Stromal cell of bone marrow (primary cell): ENCODE measurements around the gene GOSR2.
"Not testable (repeated sequence)": the region's sequence is repeated elsewhere in the genome, so short reads cannot be mapped to it uniquely, and the experiment has no call there.

Experiments used
- DNase-seq: peaks from one replicate; pipeline ENCODE4 v3.0.0-alpha.2; 2012; ENCODE audit warnings: low read depth

The GOSR2 gene

GRCh38 chr17:46894024-46894423 lies 28.9 kb upstream of the GOSR2 start:
- DNase-seq = no peak

DNA sequence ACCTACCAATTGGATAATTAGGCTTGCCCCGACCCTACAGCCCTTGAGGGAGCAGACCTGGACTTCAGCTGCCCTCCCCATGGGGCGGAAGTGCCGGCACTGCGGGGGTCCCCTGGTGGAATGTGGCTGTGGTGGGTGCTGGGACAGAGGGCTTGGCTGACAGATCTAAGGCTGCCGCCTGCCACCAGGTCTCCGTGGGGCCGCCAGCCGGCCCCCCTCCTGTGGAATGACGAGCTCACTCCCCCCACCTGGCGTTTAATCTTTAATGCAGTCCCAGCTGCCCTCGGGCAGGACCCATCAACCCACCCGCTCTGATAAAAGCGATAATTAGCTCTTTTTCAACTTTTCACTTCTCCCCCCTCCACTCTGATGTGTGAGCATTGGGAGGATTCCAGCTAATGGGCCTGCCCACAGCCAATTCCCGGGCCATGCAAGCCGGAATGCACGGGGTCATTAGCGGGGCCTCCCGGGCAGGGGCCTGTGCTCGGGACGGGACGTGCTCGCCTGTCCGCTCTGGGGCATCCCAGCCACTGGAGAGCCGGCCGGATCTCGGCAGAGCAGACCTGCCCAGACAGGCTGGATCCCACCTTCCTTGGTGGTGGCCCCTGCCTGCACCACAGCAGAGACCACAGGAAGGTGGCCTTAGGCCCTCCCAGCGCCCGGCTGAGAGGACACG lies 28.3 kb upstream of the GOSR2 start:
- no peak for DNase-seq

DNA sequence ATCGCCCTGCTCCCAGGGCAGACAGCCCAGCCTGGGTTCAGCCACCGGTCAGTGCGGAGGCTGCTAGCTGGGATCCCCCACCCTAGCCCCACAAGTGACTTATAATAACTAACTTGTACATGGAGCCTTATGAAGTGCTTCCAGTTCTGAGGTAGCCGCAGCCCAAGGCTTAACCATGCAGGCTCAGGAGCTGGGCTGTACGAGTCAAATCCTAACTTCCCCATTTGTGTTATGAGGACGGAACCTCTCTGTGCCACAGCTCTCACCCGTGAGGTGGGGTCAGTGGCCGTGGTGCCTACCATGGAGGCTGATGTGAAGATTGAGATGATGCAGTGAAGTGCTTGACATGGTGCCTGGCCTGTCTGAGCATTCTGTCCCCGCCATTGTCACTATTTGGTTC lies 27.8 kb upstream of the GOSR2 start:
- no peak for DNase-seq

DNA sequence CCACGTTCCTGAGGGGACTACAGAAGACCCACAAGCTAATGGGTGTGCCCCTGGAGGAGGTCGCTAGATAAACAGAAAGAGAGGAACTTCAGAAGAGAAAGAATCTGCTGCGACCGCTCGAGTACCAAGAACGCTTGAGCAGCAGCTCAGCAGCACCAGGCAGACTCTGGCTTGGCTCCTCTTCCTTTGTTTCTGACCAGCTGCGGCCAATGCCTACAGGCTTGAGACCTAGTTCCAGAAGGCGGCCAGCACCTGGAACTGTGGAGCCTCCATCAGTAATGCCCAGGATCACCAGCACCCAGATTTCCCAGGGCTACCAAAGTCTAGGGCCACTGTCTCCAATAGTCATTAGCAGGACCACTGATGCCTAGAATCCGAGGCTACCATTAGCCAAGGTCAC lies 26.0 kb upstream of the GOSR2 start:
- no peak for DNase-seq

GRCh38 chr17:46898364-46898763 lies 24.6 kb upstream of the GOSR2 start:
- no peak for DNase-seq

GRCh38 chr17:46898860-46899259 lies 24.1 kb upstream of the GOSR2 start:
- no peak for DNase-seq

- no peak for DNase-seq
Observed at GRCh38 chr17:46901291-46901690, 21.7 kb upstream of the GOSR2 start.

DNA sequence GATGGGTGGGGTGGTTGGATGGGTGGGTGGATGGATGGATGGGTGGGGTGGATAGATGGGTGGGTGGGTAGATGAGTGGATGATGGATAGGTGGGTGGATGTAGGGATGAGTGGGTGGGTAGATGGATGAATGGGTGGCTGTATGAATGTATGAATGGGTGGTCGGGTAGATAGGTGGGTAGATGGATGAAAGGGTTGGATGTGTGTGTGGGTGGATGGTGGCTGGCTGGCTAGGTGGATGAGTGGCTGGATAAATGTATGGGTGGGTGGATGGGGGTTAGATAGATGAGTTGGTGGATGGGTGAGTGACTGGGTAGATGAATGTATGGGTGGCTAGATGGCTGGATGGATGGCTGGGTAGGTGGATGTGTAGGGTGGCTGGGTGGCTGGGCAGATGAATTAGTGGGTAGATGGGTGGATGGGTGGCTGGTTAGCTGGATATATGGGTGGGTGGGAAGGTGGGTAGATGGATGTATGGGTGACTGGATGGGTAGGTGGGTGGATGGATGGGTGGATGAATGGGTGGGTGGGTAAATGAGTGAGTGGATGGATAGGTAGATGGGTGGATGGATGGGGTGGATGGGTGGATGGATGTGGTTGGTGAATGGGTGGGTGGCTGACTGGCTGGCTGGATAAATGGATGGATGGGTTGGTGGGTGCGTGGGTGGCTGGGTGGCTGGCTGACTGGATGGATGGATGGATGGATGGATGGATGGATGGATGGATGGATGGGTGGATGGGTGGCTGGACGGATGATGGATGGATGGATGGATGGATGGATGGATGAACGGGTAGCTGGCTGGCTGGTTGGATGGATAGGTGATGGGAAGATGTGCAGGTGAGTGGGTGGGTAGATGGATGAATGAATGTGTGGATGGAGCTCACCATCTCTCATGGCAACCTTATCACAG lies 18.9 kb upstream of the GOSR2 start:
- no peak for DNase-seq

GRCh38 chr17:46908068-46908737 lies 14.8 kb upstream of the GOSR2 start:
- no peak for DNase-seq

DNA sequence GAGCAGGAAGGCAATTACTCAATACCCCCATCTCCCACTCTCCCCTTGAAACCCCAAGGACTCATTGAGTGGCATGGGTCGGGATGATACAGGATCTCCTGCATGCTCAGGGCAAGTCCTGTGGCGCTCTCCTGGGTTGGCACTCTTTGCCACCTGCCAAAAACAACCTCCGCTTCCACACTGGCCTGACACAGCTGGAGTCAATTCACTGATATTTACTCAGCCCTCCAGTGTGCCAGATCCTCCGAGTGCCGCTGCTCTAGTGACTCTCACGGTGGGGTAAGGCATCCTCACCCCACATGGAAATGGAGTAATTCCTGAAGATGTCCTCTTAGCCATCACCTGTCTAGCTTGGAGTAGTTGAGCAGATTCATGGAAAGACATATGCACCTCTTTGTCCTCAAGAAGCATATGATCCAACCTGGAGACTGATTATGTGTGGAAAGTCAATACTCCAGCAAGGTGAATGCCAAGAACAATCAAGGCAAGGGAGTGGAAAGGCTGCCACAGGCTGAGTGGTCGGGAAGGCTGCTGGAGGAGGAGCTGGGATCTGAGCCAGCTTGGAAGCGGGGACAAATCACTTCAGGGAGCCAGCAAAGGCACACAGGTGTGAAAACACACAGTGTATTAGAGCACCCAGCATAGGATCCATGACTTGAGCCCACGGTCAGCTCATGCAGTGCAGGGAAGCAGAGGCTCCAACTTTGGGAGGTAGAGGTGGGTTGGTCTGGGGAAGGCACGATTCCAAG lies 12.6 kb upstream of the GOSR2 start:
- no peak for DNase-seq

DNA sequence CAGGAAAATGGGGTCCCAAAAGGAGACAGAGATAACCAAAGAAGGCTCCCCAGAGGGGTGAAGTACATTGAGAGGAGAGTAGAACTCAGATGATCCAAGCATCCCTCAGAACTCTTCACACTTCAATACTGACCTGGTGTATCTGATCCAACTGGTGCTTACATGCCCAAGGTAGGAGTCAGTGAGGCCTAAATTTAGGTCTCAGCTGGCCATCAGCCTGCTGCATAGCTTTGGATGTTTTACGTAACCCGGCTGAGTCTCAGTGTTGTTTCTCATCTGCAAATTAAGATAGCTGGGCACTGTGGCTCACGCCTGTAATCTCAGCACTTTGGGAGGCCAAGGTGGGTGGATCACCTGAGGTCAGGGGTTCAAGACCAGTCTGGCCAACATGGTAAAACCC lies 11.6 kb upstream of the GOSR2 start:
- no peak for DNase-seq

GRCh38 chr17:46915596-46915995 lies 7.4 kb upstream of the GOSR2 start:
- no peak for DNase-seq

DNA sequence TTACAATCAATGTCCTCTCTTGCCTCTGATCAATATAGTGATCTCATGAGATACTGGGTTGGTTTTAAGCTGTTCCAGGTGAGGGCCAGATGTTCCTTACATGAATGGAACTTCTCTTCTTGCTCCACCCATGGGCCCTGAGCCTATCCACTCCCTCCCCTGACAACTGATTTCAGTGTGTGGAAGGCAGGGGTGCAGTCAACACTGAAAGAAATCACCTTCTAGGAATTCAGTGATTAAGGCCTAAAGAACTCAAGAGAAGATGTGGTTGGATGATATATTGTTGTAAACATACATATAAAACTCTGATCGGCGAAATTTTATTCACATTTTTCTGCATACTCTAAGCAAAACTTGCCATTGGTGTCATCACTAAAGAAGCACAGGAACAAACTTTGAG lies 6.7 kb upstream of the GOSR2 start:
- no peak for DNase-seq

- DNase-seq = no peak
Observed at GRCh38 chr17:46916623-46917022, 6.3 kb upstream of the GOSR2 start.

DNA sequence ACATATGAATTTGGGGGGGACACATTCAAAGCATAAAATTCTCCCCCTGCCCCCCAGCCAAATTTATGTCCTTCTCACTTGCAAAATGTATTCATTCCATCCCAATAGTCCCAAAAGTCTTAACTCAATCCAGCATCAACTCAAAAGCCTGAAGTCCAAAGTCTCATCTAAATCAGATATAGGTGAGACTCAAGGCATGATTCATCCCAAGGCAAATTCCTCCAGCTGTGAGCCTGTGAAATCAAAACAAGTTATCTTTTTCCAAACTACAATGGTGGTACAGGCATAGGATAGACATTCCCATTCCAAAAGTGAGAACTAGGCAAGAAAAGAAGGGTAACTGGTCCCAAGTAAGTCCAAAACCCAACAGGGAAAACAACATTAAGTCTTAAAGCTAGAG lies 5.9 kb upstream of the GOSR2 start:
- DNase-seq = no peak

DNA sequence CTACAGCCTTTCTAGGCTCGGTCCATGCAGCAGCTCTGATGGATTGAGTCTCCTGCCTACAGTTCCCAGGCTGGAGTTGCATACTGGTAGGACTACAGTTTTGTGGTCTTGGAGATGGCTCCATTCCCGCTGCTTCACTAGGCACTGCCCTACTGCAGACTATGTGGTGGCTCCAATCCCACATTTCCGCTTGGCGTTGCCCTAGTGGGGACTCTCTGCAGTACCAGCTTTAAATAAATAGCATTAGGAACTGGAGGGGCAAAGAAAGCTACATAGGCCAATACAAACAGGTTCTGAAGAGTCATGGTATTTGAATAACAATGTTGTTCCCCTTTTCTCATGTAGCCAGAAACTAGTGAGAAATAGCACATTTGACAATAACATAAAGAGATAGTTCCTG lies 5.4 kb upstream of the GOSR2 start:
- no peak for DNase-seq

GRCh38 chr17:46921962-46922361 lies 998 bp upstream of the GOSR2 start:
- not testable (repeated sequence) for DNase-seq

- DNase-seq = no peak
Observed at GRCh38 chr17:46922487-46922803, 515 bp upstream of the GOSR2 start.

- DNase-seq = no peak
Observed at GRCh38 chr17:46925185-46925868, 2.4 kb downstream of the GOSR2 start.

DNA sequence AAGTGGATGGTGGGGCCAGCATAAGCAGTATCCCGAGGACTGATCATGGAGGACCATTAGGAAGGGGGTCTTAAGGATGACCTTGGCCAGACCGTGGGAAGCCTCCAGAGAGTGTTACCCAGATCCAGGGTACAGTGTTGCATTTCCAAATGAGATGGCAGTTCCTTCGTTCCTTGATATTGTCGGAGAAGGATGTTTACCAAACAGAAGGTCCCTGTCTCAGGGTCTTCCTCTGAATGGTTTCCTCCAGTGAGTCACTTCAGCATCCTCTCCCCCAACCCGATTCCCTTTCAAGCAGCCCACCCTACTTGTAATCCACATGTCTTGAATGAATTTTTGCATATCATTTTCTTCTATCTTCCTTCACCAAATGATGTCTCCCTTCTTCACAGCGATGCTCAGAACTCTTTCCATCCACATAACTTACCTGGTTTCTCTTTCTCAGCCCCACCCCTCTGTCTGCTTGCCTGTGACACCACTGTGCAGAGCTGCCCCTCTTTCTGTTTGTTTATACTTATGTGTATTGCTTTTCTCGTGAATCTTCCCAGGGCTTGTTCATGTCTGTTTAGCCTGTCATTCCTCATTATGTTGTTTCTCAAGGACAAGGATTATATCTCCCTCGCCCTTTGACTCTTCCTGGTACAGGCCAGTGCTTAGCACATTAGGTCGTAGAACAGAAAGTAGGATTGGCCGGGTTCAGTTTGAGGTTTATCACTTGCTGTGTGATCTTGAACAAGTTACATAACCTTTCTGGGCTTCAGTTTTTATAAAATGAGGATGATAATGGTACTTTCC lies 5.7 kb downstream of the GOSR2 start:
- DNase-seq = no peak

DNA sequence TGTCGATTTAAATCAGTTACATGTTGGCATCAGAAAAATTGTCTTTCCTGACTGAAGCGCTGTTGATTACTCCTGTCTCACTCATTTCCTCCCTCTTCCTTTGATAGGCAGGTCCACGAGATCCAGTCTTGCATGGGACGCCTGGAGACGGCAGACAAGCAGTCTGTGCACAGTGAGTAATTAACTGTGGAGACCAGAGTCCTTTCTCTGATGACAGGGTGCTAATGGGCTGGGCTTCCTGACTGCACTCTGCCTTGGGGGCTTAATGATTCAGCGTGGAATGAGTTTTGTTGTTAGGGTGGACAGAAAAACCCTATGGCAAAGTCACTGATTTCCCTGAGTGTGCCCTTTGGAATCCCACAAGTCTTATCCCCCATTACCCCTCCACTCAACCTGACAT lies 6.5 kb downstream of the GOSR2 start:
- DNase-seq = no peak
